Measurements from ENCODE around the gene KIF26A. TPM values are rescaled to one million over a fixed set of nuclear protein-coding genes. Genes with fewer than 3 reads are reported as not detected.

KIF26A gene
- polyA plus RNA-seq, 1 donor from 2014 or later, result 11.2 TPM

DNA sequence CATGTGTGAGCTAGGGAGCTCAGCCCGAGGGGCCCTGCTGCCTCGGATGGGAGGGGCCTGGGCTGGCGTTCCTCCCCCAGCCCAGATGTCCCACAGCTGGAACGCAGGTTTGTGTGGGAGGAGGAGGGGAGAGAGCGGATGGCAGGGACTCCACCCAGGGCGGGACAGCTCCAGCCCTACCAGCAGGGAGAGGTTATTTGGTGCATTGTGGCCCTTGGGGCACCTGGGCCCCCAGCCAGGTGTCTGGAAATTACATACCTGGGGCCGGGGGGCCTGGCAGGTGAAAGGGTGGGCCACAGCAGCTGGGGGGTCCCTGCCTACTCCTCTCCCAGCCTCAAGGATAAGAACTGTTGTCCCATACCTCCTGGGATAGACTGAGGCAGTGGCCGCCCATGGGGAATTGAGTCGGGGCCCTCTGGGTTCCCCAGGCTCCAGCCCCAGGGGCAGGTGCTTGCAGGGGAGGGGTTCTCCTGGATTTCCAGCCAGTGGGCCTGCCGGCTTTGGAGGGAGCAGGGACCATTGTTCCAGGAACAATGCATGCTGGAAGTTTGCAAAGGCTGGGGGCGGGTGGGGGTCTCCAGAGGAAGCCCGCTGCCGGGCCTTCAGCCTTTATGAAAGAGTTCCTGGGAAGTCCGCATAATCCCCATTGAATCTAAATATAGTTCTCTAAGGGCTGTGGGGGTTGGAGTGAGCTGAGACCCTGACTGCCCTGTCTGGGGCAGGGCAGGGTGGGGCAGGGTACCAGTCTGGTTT, 1.2 kb downstream of the KIF26A start:
- H3K36me3 ChIP-seq (ENCODE audit: insufficient read depth, low read length), result no peaks in the 10 kb centered on the region
- peaks cover 16% of the 10 kb centered on the region for H3K79me2 ChIP-seq (replicated peaks; ENCODE audit: insufficient read depth, low read length)
- H3K9ac ChIP-seq (ENCODE audit: low read length), result peak overlapping the region; percentile 72
- no peak overlapping the region for H3K27ac ChIP-seq (ENCODE audit: low read length)
- H3K9me3 ChIP-seq (ENCODE audit: low read length), result no peaks in the 10 kb centered on the region
- peak overlapping the region; percentile 95 for H3K4me3 ChIP-seq (ENCODE audit: low read length)
- peaks cover 29% of the 10 kb centered on the region for H3K27me3 ChIP-seq (ENCODE audit: insufficient read depth, low read depth, low read length)
- no peaks in the 10 kb centered on the region for H4K20me1 ChIP-seq (ENCODE audit: insufficient read depth)
- no peak for TF ChIP-seq RAD21 (conservative IDR thresholded peaks at IDR 0.05)
- TF ChIP-seq TAF1 (IDR thresholded peaks at IDR 0.05; ENCODE audit: low read depth), result no peak
- TF ChIP-seq CTCF (IDR thresholded peaks at IDR 0.05; ENCODE audit: poor library complexity, severe bottlenecking), result no peak
- no peak for TF ChIP-seq EZH2 (IDR thresholded peaks at IDR 0.05; ENCODE audit: borderline replicate concordance, insufficient read depth, low read length, poor library complexity, severe bottlenecking)
- TF ChIP-seq SMC3 (conservative IDR thresholded peaks at IDR 0.05; ENCODE audit: poor library complexity), result no peak
- TF ChIP-seq POLR2AphosphoS5 (IDR thresholded peaks at IDR 0.05), result no peak
- no peak for TF ChIP-seq MXI1 (conservative IDR thresholded peaks at IDR 0.05; ENCODE audit: poor library complexity, severe bottlenecking)
- no peak for TF ChIP-seq EP300 (conservative IDR thresholded peaks at IDR 0.05; ENCODE audit: poor library complexity, severe bottlenecking)
- no peak for TF ChIP-seq REST (IDR thresholded peaks at IDR 0.05; ENCODE audit: borderline replicate concordance)
- no peak overlapping the region for H2AFZ ChIP-seq (ENCODE audit: low read depth, low read length)
- H3F3A ChIP-seq (ENCODE audit: insufficient read depth, low read length, poor library complexity, severe bottlenecking), result no peaks in the 10 kb centered on the region
- peak overlapping the region; percentile 68 for H3K4me2 ChIP-seq (ENCODE audit: low read length)
- H3K9me2 ChIP-seq (ENCODE audit: insufficient read depth, low read length), result no peaks in the 10 kb centered on the region

DNA sequence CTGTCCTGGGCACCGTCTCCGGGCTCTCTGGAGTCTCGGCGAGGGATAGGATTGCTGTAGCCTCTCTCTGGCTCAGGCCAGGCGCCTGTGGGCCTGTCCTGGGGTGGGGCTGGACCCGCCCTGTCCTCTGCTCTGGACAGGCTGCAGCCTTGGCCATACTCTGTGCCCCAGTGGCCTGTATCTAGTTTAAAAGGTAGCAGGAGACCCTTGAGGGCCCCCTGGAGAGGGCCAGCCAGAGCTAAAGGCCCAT, 1.8 kb downstream of the KIF26A start:
- no peaks in the 10 kb centered on the region for H3K9me2 ChIP-seq (ENCODE audit: insufficient read depth, low read length)
- H4K20me1 ChIP-seq (ENCODE audit: insufficient read depth), result no peaks in the 10 kb centered on the region
- H3K27me3 ChIP-seq (ENCODE audit: insufficient read depth, low read depth, low read length), result peaks cover 27% of the 10 kb centered on the region
- H3K27ac ChIP-seq (ENCODE audit: low read length), result no peak overlapping the region
- peak overlapping the region; percentile 95 for H3K4me3 ChIP-seq (ENCODE audit: low read length)
- no peaks in the 10 kb centered on the region for H3K9me3 ChIP-seq (ENCODE audit: low read length)
- no peaks in the 10 kb centered on the region for H3F3A ChIP-seq (ENCODE audit: insufficient read depth, low read length, poor library complexity, severe bottlenecking)
- H3K79me2 ChIP-seq (replicated peaks; ENCODE audit: insufficient read depth, low read length), result peaks cover 16% of the 10 kb centered on the region
- H3K9ac ChIP-seq (ENCODE audit: low read length), result peak overlapping the region; percentile 72
- H3K36me3 ChIP-seq (ENCODE audit: insufficient read depth, low read length), result no peaks in the 10 kb centered on the region
- H3K4me2 ChIP-seq (ENCODE audit: low read length), result peak overlapping the region; percentile 68
- TF ChIP-seq MXI1 (conservative IDR thresholded peaks at IDR 0.05; ENCODE audit: poor library complexity, severe bottlenecking), result no peak
- no peak for TF ChIP-seq POLR2AphosphoS5 (IDR thresholded peaks at IDR 0.05)
- TF ChIP-seq RAD21 (conservative IDR thresholded peaks at IDR 0.05), result no peak
- no peak for TF ChIP-seq SMC3 (conservative IDR thresholded peaks at IDR 0.05; ENCODE audit: poor library complexity)
- TF ChIP-seq EZH2 (IDR thresholded peaks at IDR 0.05; ENCODE audit: borderline replicate concordance, insufficient read depth, low read length, poor library complexity, severe bottlenecking), result no peak
- TF ChIP-seq REST (IDR thresholded peaks at IDR 0.05; ENCODE audit: borderline replicate concordance), result no peak
- no peak for TF ChIP-seq CTCF (IDR thresholded peaks at IDR 0.05; ENCODE audit: poor library complexity, severe bottlenecking)
- TF ChIP-seq EP300 (conservative IDR thresholded peaks at IDR 0.05; ENCODE audit: poor library complexity, severe bottlenecking), result no peak
- no peak for TF ChIP-seq TAF1 (IDR thresholded peaks at IDR 0.05; ENCODE audit: low read depth)
- H2AFZ ChIP-seq (ENCODE audit: low read depth, low read length), result no peak overlapping the region
